Nephron progenitor cell (in vitro differentiated cells): ENCODE results near the gene GAPT.
A peak's percentile ranks its signal among the peaks of the same experiment; 100 is the strongest.

Experiments
- DNase-seq: peaks from one replicate; pipeline ENCODE4 v3.0.0; 2021
- H3K27ac Mint-ChIP-seq: 2 replicates; pipeline ENCODE4 v1.8.0; 2021; ENCODE audit warnings: mild to moderate bottlenecking, moderate library complexity, mixed read lengths
- H3K27me3 Mint-ChIP-seq: 2 replicates; pipeline ENCODE4 v1.8.0; 2021; ENCODE audit warnings: mild to moderate bottlenecking, low read depth, mixed read lengths; ENCODE audit not compliant: poor library complexity
- H3K36me3 Mint-ChIP-seq: 2 replicates; pipeline ENCODE4 v1.8.0; 2021; ENCODE audit warnings: low read depth, mixed read lengths
- H3K4me1 Mint-ChIP-seq: 2 replicates; pipeline ENCODE4 v1.8.0; 2021; ENCODE audit warnings: mixed read lengths
- H3K4me3 Mint-ChIP-seq: 2 replicates; pipeline ENCODE4 v1.8.0; 2021; ENCODE audit warnings: mild to moderate bottlenecking, moderate library complexity, mixed read lengths
- H3K9me3 Mint-ChIP-seq: 2 replicates; pipeline ENCODE4 v1.8.0; 2021; ENCODE audit warnings: mild to moderate bottlenecking, moderate library complexity, mixed read lengths
- CTCF ChIP-seq: fragments of 200-600 bp; sonication (generic); IDR thresholded peaks from 2 replicates; pipeline ENCODE4 v1.5.0; 2021; ENCODE audit warnings: antibody characterized with exemption

Gene GAPT

GRCh38 chr5:58462623-58463230 is 28.5 kb upstream of the GAPT start:
- no peak overlapping the region for H3K27ac Mint-ChIP-seq
- TF ChIP-seq CTCF, result peak; percentile 59
- peaks cover 32% of the 10 kb centered on the region for H3K4me1 Mint-ChIP-seq
- DNase-seq, result peak; percentile 40
- no peaks in the 10 kb centered on the region for H3K27me3 Mint-ChIP-seq
- no peaks in the 10 kb centered on the region for H3K9me3 Mint-ChIP-seq
- peaks cover 5% of the 10 kb centered on the region for H3K36me3 Mint-ChIP-seq
- H3K4me3 Mint-ChIP-seq, result no peak overlapping the region

GRCh38 chr5:58466939-58467338 is 24.3 kb upstream of the GAPT start:
- H3K9me3 Mint-ChIP-seq, result peaks cover 12% of the 10 kb centered on the region
- H3K4me1 Mint-ChIP-seq, result peaks cover 7% of the 10 kb centered on the region
- H3K36me3 Mint-ChIP-seq, result no peaks in the 10 kb centered on the region
- no peaks in the 10 kb centered on the region for H3K27me3 Mint-ChIP-seq
- no peak for TF ChIP-seq CTCF
- no peak overlapping the region for H3K27ac Mint-ChIP-seq
- H3K4me3 Mint-ChIP-seq, result no peak overlapping the region
- no peak for DNase-seq

GRCh38 chr5:58469896-58470295 is 21.3 kb upstream of the GAPT start:
- no peak overlapping the region for H3K27ac Mint-ChIP-seq
- no peak for TF ChIP-seq CTCF
- H3K4me3 Mint-ChIP-seq, result no peak overlapping the region
- no peak for DNase-seq
- H3K36me3 Mint-ChIP-seq, result no peaks in the 10 kb centered on the region
- H3K4me1 Mint-ChIP-seq, result no peaks in the 10 kb centered on the region
- peaks cover 26% of the 10 kb centered on the region for H3K9me3 Mint-ChIP-seq
- no peaks in the 10 kb centered on the region for H3K27me3 Mint-ChIP-seq

GRCh38 chr5:58475404-58475803 is 15.8 kb upstream of the GAPT start:
- no peak for DNase-seq
- TF ChIP-seq CTCF, result no peak
- H3K9me3 Mint-ChIP-seq, result peaks cover 37% of the 10 kb centered on the region
- H3K4me1 Mint-ChIP-seq, result no peaks in the 10 kb centered on the region
- H3K27ac Mint-ChIP-seq, result no peak overlapping the region
- no peaks in the 10 kb centered on the region for H3K27me3 Mint-ChIP-seq
- no peak overlapping the region for H3K4me3 Mint-ChIP-seq
- peaks cover 6% of the 10 kb centered on the region for H3K36me3 Mint-ChIP-seq

GRCh38 chr5:58477760-58478376 is 13.4 kb upstream of the GAPT start:
- DNase-seq, result no peak
- Mint-ChIP-seq H3K36me3 (peaks cover 6% of the 10 kb centered on the region), H3K27ac (no peak overlapping the region), H3K27me3 (no peaks in the 10 kb centered on the region), H3K9me3 (peaks cover 28% of the 10 kb centered on the region), H3K4me3 (no peak overlapping the region), H3K4me1 (no peaks in the 10 kb centered on the region)
- TF ChIP-seq CTCF, result no peak

GRCh38 chr5:58481066-58481676 is 10.1 kb upstream of the GAPT start:
- no peaks in the 10 kb centered on the region for H3K36me3 Mint-ChIP-seq
- H3K27me3 Mint-ChIP-seq, result peaks cover 3% of the 10 kb centered on the region
- TF ChIP-seq CTCF, result no peak
- no peak overlapping the region for H3K27ac Mint-ChIP-seq
- no peak for DNase-seq
- H3K4me1 Mint-ChIP-seq, result no peaks in the 10 kb centered on the region
- no peak overlapping the region for H3K4me3 Mint-ChIP-seq
- H3K9me3 Mint-ChIP-seq, result peaks cover 3% of the 10 kb centered on the region
